ENCODE measurements around the gene ASB13. TPM values are rescaled to one million over a fixed set of nuclear protein-coding genes. Genes with fewer than 3 reads are reported as not detected.

ASB13 gene
- total RNA-seq, 1 donor from 2014 or later, result 23.0 TPM

DNA sequence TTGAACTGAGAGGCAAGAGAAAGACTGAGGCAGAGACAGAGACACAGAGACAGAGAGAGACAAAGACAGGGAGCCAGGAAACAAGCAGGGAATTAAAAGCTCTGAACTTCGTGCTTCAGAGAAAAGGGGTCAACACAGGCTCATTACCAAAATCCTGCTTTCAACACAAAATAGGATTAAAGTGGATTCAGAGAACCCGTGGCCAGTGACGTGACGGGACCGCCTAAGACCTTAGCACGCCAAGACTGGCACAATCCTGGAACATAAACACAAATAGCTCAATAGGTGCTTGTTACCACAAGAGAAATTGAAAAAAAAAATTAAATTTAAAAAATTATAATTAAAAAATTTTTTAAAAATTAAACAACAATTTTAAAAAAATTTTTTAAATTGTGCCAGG lies 21.5 kb downstream of the ASB13 start:
- ATAC-seq, result no peak
- Histone ChIP-seq H3K36me3 (peaks cover 23% of the 10 kb centered on the region), H3K4me1 (peaks cover 6% of the 10 kb centered on the region), H3K9me3 (no peaks in the 10 kb centered on the region), H3K27ac (no peak overlapping the region), H3K4me3 (no peak overlapping the region), H3K27me3 (no peaks in the 10 kb centered on the region)
- no peak for TF ChIP-seq CTCF (IDR thresholded peaks at IDR 0.05)
- no peak for DNase-seq
- intact Hi-C loops (cut with DNase I), result no loop called here

DNA sequence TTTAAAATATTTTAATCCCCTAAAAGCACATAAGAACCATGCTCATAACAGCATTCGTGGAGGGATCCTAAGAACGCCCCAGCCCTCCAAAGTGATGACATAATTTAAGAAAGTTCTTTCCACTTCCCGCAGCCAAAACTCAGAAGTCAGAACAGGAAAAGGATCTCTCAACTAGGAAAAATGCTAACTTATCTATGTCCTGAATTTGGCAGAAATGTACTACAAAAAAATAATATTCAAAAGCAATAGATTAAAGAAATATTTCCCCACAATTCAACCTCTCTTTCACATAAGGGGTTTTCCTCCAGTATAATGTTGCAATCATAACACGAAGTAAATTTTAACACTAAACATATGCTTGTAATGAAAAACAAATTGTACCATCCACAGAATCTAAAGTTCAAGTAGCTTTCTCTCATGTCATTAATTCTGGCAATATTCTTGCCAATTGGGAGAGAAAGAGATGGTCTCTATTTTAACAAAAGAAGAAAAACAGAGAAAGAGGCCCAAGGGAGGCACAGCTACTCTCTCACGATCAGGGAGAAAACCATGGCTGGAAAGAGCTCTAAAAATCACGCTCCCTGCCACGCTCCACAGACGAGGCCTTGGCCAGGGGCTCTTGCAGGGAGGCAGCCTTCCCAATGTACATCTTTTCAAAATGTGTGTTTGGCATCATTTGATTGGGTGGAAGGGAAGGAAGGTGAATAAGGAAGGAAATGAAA lies 22.9 kb downstream of the ASB13 start:
- H3K4me3 ChIP-seq, result no peak overlapping the region
- no peak for TF ChIP-seq CTCF (IDR thresholded peaks at IDR 0.05)
- H3K9me3 ChIP-seq, result no peaks in the 10 kb centered on the region
- peaks cover 6% of the 10 kb centered on the region for H3K4me1 ChIP-seq
- peak overlapping the region; percentile 58 for H3K27ac ChIP-seq
- ATAC-seq (no peak), DNase-seq (peak; percentile 19)
- intact Hi-C loops (cut with DNase I), result no loop called here
- peaks cover 36% of the 10 kb centered on the region for H3K36me3 ChIP-seq
- no peaks in the 10 kb centered on the region for H3K27me3 ChIP-seq

GRCh38 chr10:5641501-5641900 lies 24.9 kb downstream of the ASB13 start:
- H3K36me3 ChIP-seq, result peaks cover 36% of the 10 kb centered on the region
- ATAC-seq, result no peak

DNA sequence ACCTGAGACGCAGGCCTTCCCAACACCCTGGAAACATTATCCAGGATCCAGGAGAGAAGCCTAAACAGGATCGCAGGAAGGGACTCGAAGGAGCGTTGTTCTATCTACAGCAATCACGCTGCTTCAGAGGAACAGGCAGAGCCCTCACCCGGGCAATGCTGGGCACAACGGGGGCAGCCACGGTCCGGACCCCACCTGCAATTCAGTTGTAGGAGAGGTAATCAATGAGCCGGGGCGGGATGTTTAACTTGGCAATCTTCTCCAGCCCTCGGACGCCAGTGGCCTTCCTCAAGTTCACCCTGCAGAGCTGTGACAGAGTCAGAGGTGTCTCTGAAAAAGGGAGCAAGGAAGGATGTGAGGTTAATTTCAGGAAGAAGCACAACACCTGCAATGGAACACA lies 25.9 kb downstream of the ASB13 start:
- ATAC-seq, result no peak
- Histone ChIP-seq H3K4me3 (no peak overlapping the region), H3K4me1 (no peaks in the 10 kb centered on the region), H3K36me3 (peaks cover 36% of the 10 kb centered on the region), H3K27me3 (no peaks in the 10 kb centered on the region), H3K9me3 (no peaks in the 10 kb centered on the region), H3K27ac (no peak overlapping the region)
- no peak for TF ChIP-seq CTCF (IDR thresholded peaks at IDR 0.05)
- intact Hi-C loops (cut with DNase I), result no loop called here
- no peak for DNase-seq

More at GRCh38 chr10:5641501-5641900, 24.9 kb downstream of the ASB13 start:
- Histone ChIP-seq H3K4me3 (no peak overlapping the region), H3K27me3 (no peaks in the 10 kb centered on the region), H3K4me1 (peaks cover 3% of the 10 kb centered on the region), H3K9me3 (no peaks in the 10 kb centered on the region), H3K27ac (no peak overlapping the region)
- intact Hi-C loops (cut with DNase I), result no loop called here
- no peak for DNase-seq
- TF ChIP-seq CTCF (IDR thresholded peaks at IDR 0.05), result no peak

DNA sequence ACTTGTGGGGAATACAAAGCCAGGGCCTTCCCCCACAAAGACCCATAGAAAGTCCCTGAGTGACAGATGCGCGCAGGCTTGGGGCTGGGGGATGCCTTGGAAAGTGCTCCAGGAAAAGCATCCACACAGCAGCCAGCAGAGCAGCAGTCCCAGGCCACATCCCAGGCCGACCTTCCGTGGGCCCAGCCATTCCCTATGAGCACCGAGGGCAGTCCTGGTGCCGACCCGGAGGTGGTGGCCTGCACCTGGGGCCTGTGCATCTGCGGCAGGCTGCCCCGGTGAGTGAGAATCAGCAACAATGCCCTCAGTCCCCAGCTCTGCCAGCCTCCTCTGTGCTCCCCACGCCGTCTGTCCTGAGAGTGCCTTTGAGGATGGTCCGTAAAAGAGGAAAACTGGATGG lies 26.4 kb downstream of the ASB13 start:
- Histone ChIP-seq H3K27ac (no peak overlapping the region), H3K36me3 (peaks cover 36% of the 10 kb centered on the region), H3K4me3 (no peak overlapping the region), H3K27me3 (no peaks in the 10 kb centered on the region), H3K4me1 (no peaks in the 10 kb centered on the region), H3K9me3 (no peaks in the 10 kb centered on the region)
- ATAC-seq, result no peak
- TF ChIP-seq CTCF (IDR thresholded peaks at IDR 0.05), result no peak
- intact Hi-C loops (cut with DNase I), result no loop called here
- no peak for DNase-seq

DNA sequence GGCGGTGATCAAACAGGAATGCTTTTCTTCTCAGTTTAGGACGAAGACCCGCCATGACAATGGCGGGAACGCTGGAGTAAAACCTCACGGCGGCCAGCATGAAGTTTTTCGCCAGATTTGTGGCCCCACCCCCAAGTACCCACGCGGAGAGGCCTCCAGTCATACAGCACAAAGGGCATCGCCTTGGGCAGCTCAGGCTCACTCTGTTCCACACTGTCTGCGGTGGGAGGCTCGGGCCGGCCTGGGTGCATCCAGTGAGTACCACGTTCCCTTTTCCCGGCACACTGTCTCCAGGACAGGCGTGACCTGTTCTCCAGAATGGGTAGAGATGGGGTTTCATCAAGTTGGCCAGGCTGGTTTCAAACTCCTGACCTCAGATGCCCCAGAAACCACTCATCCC lies 27.3 kb downstream of the ASB13 start:
- Histone ChIP-seq H3K36me3 (peaks cover 36% of the 10 kb centered on the region), H3K27ac (no peak overlapping the region), H3K4me3 (no peak overlapping the region), H3K4me1 (no peaks in the 10 kb centered on the region), H3K9me3 (no peaks in the 10 kb centered on the region), H3K27me3 (no peaks in the 10 kb centered on the region)
- DNase-seq (no peak), ATAC-seq (no peak)
- TF ChIP-seq CTCF (IDR thresholded peaks at IDR 0.05), result no peak
- intact Hi-C loops (cut with DNase I), result no loop called here
